Lower leg skin (tissue), 4 donors: ENCODE measurements around the gene TBCD. TPM values are rescaled to one million over a fixed set of nuclear protein-coding genes. Genes with fewer than 3 reads are reported as not detected.

Experiments used
- DNase-seq, 2 donors: peaks; one replicate each; pipeline ENCODE4 v3.0.0-alpha.2; 2019; ENCODE audit warnings: low spot score in 2 of 2
- H3K4me3 ChIP-seq: fragments of 200-600 bp; sonication (generic); 2 replicates; pipeline ENCODE4 v1.5.1; 2017; ENCODE audit warnings: mild to moderate bottlenecking, low read depth; ENCODE audit not compliant: poor library complexity, severe bottlenecking
- CTCF ChIP-seq, 3 donors: fragments of 450-650 bp; IDR thresholded peaks; one replicate each; pipeline ENCODE4 v1.5.1; 2016; ENCODE audit warnings: antibody characterized with exemption in 3 of 3, mild to moderate bottlenecking in 3 of 3, moderate library complexity in 2 of 3
- POLR2A ChIP-seq, 2 donors: fragments of 450-650 bp; IDR thresholded peaks; one replicate each; pipeline ENCODE4 v1.6.1; 2016 to 2017; ENCODE audit warnings: antibody characterized with exemption in 2 of 2, mild to moderate bottlenecking in 1 of 2, moderate library complexity in 1 of 2
- WGBS, 2 donors: methylation state at CpG; one replicate each; pipeline ENCODE4 v1.1.5; 2018; 5-methylcytosine and 5-hydroxymethylcytosine counted together
- intact Hi-C: fragments of 100-400 bp; cut with DNase I; formaldehyde crosslinking; loops from one replicate; pipeline ENCODE4 v1.15.0; 2023; ENCODE audit warnings: low total_unique reads
- total RNA-seq, 4 donors: library from RNA; depleted of rRNA; stranded (reverse); fragments of >200 nt; gene quantifications; one replicate each; pipeline ENCODE4 v1.1.0, GENCODE V29; 2016

The TBCD gene
- total RNA-seq, 4 donors from 2014 or later = 38.7 to 73.4 (median 51.5) TPM

GRCh38 chr17:82956726-82957468 is 205.0 kb downstream of the TBCD start:
- peak in 1 of 2 donors; percentile 83 for DNase-seq
- TF ChIP-seq CTCF (IDR thresholded peaks at IDR 0.05) (no peak), POLR2A (IDR thresholded peaks at IDR 0.05) (no peak)
- intact Hi-C loops = no loop called here
- 95 to 98% methylated on average over 19 to 33 of the region's 33 CpGs for WGBS, 2 donors
- no peak overlapping the region for H3K4me3 ChIP-seq

GRCh38 chr17:82957469-82957795 is 205.6 kb downstream of the TBCD start:
- no peak overlapping the region for H3K4me3 ChIP-seq
- DNase-seq = no peak
- TF ChIP-seq POLR2A (IDR thresholded peaks at IDR 0.05) (no peak), CTCF (IDR thresholded peaks at IDR 0.05) (no peak)
- intact Hi-C loops = no loop called here
- 89 to 93% methylated on average over 8 of the region's 8 CpGs for WGBS, 2 donors

GRCh38 chr17:82957961-82958561 is 206.2 kb downstream of the TBCD start:
- DNase-seq = peak in 1 of 2 donors; percentile 79
- TF ChIP-seq POLR2A (IDR thresholded peaks at IDR 0.05) (no peak), CTCF (IDR thresholded peaks at IDR 0.05) (no peak)
- no peak overlapping the region for H3K4me3 ChIP-seq
- 67 to 82% methylated on average over 24 to 28 of the region's 30 CpGs for WGBS, 2 donors
- intact Hi-C loops = no loop called here

GRCh38 chr17:82959242-82959930 is 207.5 kb downstream of the TBCD start:
- 83 to 88% methylated on average over 27 to 28 of the region's 28 CpGs for WGBS, 2 donors
- peak in 1 of 2 donors; percentile 70 for DNase-seq
- intact Hi-C loops = no loop called here

GRCh38 chr17:82959990-82960418 is 208.1 kb downstream of the TBCD start:
- TF ChIP-seq POLR2A (IDR thresholded peaks at IDR 0.05) (no peak), CTCF (IDR thresholded peaks at IDR 0.05) (no peak)
- no peak overlapping the region for H3K4me3 ChIP-seq
- intact Hi-C loops = no loop called here
- WGBS, 2 donors = 82 to 96% methylated on average over 14 to 23 of the region's 23 CpGs
- DNase-seq = peak in 1 of 2 donors; percentile 70

More at GRCh38 chr17:82959242-82959930, 207.5 kb downstream of the TBCD start:
- H3K4me3 ChIP-seq = no peak overlapping the region
- TF ChIP-seq CTCF (IDR thresholded peaks at IDR 0.05) (no peak), POLR2A (IDR thresholded peaks at IDR 0.05) (no peak)
